Neural cell (in vitro differentiated cells): ENCODE measurements around the gene SIRPG. TPM values are rescaled to one million over a fixed set of nuclear protein-coding genes. Genes with fewer than 3 reads are reported as not detected.

Source experiments
- H2AFZ ChIP-seq: fragments of 200-600, 300-800 bp; sonication (generic), shearing (Covaris generic); 2 replicates; pipeline ENCODE4 v1.6.0; 2014; ENCODE audit warnings: low read depth, mild to moderate bottlenecking, antibody characterized with exemption, low read length, moderate library complexity
- H3F3A ChIP-seq: fragments of 200-600 bp; shearing (Covaris generic); 2 replicates; pipeline ENCODE4 v1.6.1; 2016; ENCODE audit warnings: mild to moderate bottlenecking, moderate library complexity, mixed read lengths, antibody characterized with exemption, low read length; ENCODE audit not compliant: insufficient read depth, poor library complexity, severe bottlenecking
- H3K27ac ChIP-seq: fragments of 200-600, 300-800 bp; sonication (generic), shearing (Covaris generic); 2 replicates; pipeline ENCODE4 v1.5.1; 2014; ENCODE audit warnings: mild to moderate bottlenecking, low read length, moderate library complexity
- H3K27me3 ChIP-seq: fragments of 300-800, 200-600 bp; sonication (generic), shearing (Covaris generic); 2 replicates; pipeline ENCODE4 v1.6.0; 2014; ENCODE audit warnings: mild to moderate bottlenecking, low read depth, low read length, moderate library complexity; ENCODE audit not compliant: insufficient read depth
- H3K36me3 ChIP-seq: fragments of 300-800, 200-600 bp; sonication (generic), shearing (Covaris generic); 2 replicates; pipeline ENCODE4 v1.5.1; 2014; ENCODE audit warnings: mild to moderate bottlenecking, antibody characterized with exemption, low read length, moderate library complexity; ENCODE audit not compliant: insufficient read depth
- H3K4me2 ChIP-seq: fragments of 300-800, 200-600 bp; sonication (generic), shearing (Covaris generic); 2 replicates; pipeline ENCODE4 v1.6.0; 2014; ENCODE audit warnings: mild to moderate bottlenecking, low read length
- H3K4me3 ChIP-seq: fragments of 300-800, 200-600 bp; sonication (generic), shearing (Covaris generic); 2 replicates; pipeline ENCODE4 v1.5.1; 2014; ENCODE audit warnings: mild to moderate bottlenecking, low read length, moderate library complexity
- H3K79me2 ChIP-seq: fragments of 200-600 bp; shearing (Covaris generic); replicated peaks from 2 replicates; pipeline ENCODE4 v1.6.0; 2014; ENCODE audit warnings: mild to moderate bottlenecking, low read length, moderate library complexity; ENCODE audit not compliant: insufficient read depth
- H3K9ac ChIP-seq: fragments of 300-800, 200-600 bp; sonication (generic), shearing (Covaris generic); 2 replicates; pipeline ENCODE4 v1.6.1; 2016; ENCODE audit warnings: mild to moderate bottlenecking, low read length, mixed read lengths
- H3K9me2 ChIP-seq: fragments of 200-600 bp; shearing (Covaris generic); 2 replicates; pipeline ENCODE4 v1.6.1; 2016; ENCODE audit warnings: mild to moderate bottlenecking, low read length, mixed read lengths; ENCODE audit not compliant: insufficient read depth
- H3K9me3 ChIP-seq: fragments of 200-600, 300-800 bp; sonication (generic), shearing (Covaris generic); 2 replicates; pipeline ENCODE4 v1.6.1; 2016; ENCODE audit warnings: mild to moderate bottlenecking, mixed run types, low read length, moderate library complexity, mixed read lengths
- H4K20me1 ChIP-seq: fragments of 200-600 bp; shearing (Covaris generic); 2 replicates; pipeline ENCODE4 v1.6.1; 2016; ENCODE audit warnings: mild to moderate bottlenecking, mixed run types; ENCODE audit not compliant: insufficient read depth
- CTCF ChIP-seq: fragments of 450-650 bp; IDR thresholded peaks from 2 replicates; pipeline ENCODE4 v1.5.1; 2014; ENCODE audit warnings: antibody characterized with exemption, mild to moderate bottlenecking, moderate library complexity; ENCODE audit not compliant: poor library complexity, severe bottlenecking
- EP300 ChIP-seq: fragments of 450-650 bp; conservative IDR thresholded peaks from 2 replicates; pipeline ENCODE4 v1.6.1; 2014; ENCODE audit warnings: antibody characterized with exemption, mild to moderate bottlenecking, moderate library complexity; ENCODE audit not compliant: poor library complexity, severe bottlenecking
- EZH2 ChIP-seq: fragments of 200-600, 300-800 bp; shearing (Covaris generic), sonication (generic); IDR thresholded peaks from 2 replicates; pipeline ENCODE4 v1.6.1; 2014; ENCODE audit warnings: antibody characterized with exemption, low read length, borderline replicate concordance, mild to moderate bottlenecking; ENCODE audit not compliant: insufficient read depth, poor library complexity, severe bottlenecking
- MXI1 ChIP-seq: fragments of 450-650 bp; conservative IDR thresholded peaks from 2 replicates; pipeline ENCODE4 v1.6.1; 2014; ENCODE audit warnings: antibody characterized with exemption, mild to moderate bottlenecking; ENCODE audit not compliant: poor library complexity, severe bottlenecking
- POLR2AphosphoS5 ChIP-seq: IDR thresholded peaks from 2 replicates; pipeline ENCODE4 v1.6.1; 2012
- RAD21 ChIP-seq: fragments of 450-650 bp; conservative IDR thresholded peaks from 2 replicates; pipeline ENCODE4 v1.6.1; 2014; ENCODE audit warnings: antibody characterized with exemption, mild to moderate bottlenecking, moderate library complexity
- REST ChIP-seq: IDR thresholded peaks from 2 replicates; pipeline ENCODE4 v1.6.1; 2012; ENCODE audit warnings: borderline replicate concordance
- SMC3 ChIP-seq: fragments of 450-650 bp; conservative IDR thresholded peaks from 2 replicates; pipeline ENCODE4 v1.6.1; 2014; ENCODE audit warnings: antibody characterized with exemption, mild to moderate bottlenecking, moderate library complexity; ENCODE audit not compliant: poor library complexity
- TAF1 ChIP-seq: IDR thresholded peaks from 2 replicates; pipeline ENCODE4 v1.6.1; 2012; ENCODE audit warnings: low read depth
- polyA plus RNA-seq: library from polyadenylated mRNA; depleted of rRNA; stranded (reverse); fragments of >200 nt; gene quantifications from 2 replicates; pipeline ENCODE4 v1.2.3, GENCODE V29; 2014

Gene SIRPG
- polyA plus RNA-seq, 1 donor from 2014 or later = not detected

- no peak overlapping the region for H3K4me2 ChIP-seq
- no peaks in the 10 kb centered on the region for H3F3A ChIP-seq
- no peaks in the 10 kb centered on the region for H3K36me3 ChIP-seq
- no peak overlapping the region for H3K27ac ChIP-seq
- no peaks in the 10 kb centered on the region for H3K9me3 ChIP-seq
- H3K4me3 ChIP-seq = no peak overlapping the region
- H3K79me2 ChIP-seq = no peaks in the 10 kb centered on the region
- TF ChIP-seq RAD21 = no peak
- no peak for TF ChIP-seq EP300
- no peak for TF ChIP-seq TAF1
- no peak for TF ChIP-seq POLR2AphosphoS5
- TF ChIP-seq MXI1 = no peak
- no peak for TF ChIP-seq SMC3
- no peak for TF ChIP-seq REST
- no peak overlapping the region for H2AFZ ChIP-seq
- no peak overlapping the region for H3K9ac ChIP-seq
- no peaks in the 10 kb centered on the region for H4K20me1 ChIP-seq
- no peaks in the 10 kb centered on the region for H3K27me3 ChIP-seq
- H3K9me2 ChIP-seq = no peaks in the 10 kb centered on the region
Measured at GRCh38 chr20:1676650-1677049, 19.1 kb upstream of the SIRPG start.

- H4K20me1 ChIP-seq = no peaks in the 10 kb centered on the region
- H3K27me3 ChIP-seq = no peaks in the 10 kb centered on the region
- no peaks in the 10 kb centered on the region for H3K9me3 ChIP-seq
- H3K79me2 ChIP-seq = no peaks in the 10 kb centered on the region
- H3K27ac ChIP-seq = no peak overlapping the region
- H3K4me2 ChIP-seq = no peak overlapping the region
- no peaks in the 10 kb centered on the region for H3F3A ChIP-seq
- H2AFZ ChIP-seq = no peak overlapping the region
- H3K36me3 ChIP-seq = no peaks in the 10 kb centered on the region
- H3K4me3 ChIP-seq = no peak overlapping the region
- no peaks in the 10 kb centered on the region for H3K9me2 ChIP-seq
- H3K9ac ChIP-seq = no peak overlapping the region
- TF ChIP-seq EP300 (no peak), POLR2AphosphoS5 (no peak), CTCF (no peak), EZH2 (no peak), MXI1 (no peak), REST (no peak), TAF1 (no peak), RAD21 (no peak), SMC3 (no peak)
Measured at GRCh38 chr20:1674990-1675780, 17.6 kb upstream of the SIRPG start.
